Jurkat, Clone E6-1 (cell line): ENCODE data around the gene TRIM25.

ENCODE experiments used
- DNase-seq: peaks from one replicate; pipeline ENCODE4 v3.0.0-alpha.2; 2011; ENCODE audit warnings: low read depth, low spot score
- H3K4me3 ChIP-seq: 2 replicates; pipeline ENCODE4 v1.5.1; 2011; ENCODE audit warnings: mild to moderate bottlenecking, low read length, control low read depth, moderate library complexity

The TRIM25 gene

GRCh38 chr17:56898874-56899273 lies 15.0 kb downstream of the TRIM25 start:
- no peak overlapping the region for H3K4me3 ChIP-seq
- DNase-seq, result no peak

DNA sequence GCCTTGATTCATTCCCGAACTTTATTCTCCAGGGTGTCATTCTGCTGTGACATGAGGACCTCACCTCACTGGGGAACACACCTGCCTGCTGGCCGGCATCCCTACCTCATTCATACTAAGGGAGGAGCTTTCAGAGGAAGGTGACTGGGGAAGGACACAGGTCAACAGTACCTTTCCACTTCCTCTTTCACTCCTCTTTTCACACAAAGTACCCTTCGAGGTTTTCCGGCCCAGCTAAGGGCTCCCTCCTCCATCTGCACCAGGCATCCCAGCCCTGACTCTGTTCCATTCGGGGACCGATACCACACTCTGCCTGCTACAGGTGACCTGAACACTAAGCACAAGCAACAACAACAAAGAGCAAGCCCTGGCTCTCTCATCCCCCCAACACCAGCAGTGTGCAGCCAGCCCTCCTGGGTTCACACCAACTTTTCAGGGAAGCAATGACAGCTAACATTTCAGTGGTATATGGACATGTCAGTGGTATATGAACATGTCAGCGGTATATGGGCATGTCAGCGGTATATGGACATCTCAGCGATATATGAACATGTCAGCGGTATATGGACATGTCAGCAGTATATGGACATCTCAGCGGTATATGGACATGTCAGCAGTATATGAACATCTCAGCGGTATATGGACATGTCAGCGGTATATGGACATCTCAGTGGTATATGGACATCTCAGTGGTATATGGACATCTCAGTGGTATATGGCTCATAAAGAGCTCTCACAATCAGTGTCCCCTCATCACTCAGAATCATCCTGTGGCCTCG lies 16.0 kb downstream of the TRIM25 start:
- H3K4me3 ChIP-seq, result no peak overlapping the region
- no peak for DNase-seq

- no peak for DNase-seq
Observed at GRCh38 chr17:56896968-56897359, 16.9 kb downstream of the TRIM25 start.

DNA sequence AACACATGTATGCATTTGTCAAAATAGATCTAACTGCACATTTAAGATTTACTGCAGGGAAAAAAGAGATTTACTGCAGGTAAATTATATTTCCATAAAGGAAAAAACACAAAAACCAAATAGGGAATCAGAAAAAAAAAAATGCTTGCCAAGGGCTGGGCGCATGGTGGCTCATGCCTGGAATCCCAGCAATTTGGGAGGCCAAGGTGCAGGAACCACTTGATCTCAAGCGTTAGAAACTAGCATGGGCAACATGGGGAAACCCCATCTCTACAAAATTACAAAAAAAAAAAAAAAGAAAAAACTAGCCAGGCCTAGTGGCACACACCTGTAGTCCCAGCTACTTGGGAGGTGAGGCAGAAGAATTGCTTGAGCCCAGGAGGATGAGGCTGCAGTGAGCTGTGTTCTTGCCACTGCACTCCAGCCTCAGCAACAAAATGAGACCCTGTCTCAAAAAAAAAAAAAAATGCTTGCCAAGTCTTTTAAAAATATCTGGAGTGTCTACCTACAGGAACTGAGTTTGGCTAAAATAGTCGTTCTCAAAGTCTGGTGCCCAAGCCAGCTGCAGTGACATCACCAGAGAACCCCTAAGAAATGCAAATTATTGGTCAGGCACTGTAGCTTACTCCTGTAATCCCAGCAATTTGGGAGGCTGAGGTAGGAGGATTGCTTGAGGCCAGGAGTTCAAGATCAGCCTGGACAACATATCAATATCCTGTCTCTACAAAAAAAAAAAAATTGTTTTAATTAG lies 17.5 kb downstream of the TRIM25 start:
- no peak overlapping the region for H3K4me3 ChIP-seq
- no peak for DNase-seq

More at GRCh38 chr17:56896968-56897359, 16.9 kb downstream of the TRIM25 start:
- no peak overlapping the region for H3K4me3 ChIP-seq

- no peak overlapping the region for H3K4me3 ChIP-seq
- DNase-seq, result no peak
Observed at GRCh38 chr17:56894859-56895455, 18.9 kb downstream of the TRIM25 start.

DNA sequence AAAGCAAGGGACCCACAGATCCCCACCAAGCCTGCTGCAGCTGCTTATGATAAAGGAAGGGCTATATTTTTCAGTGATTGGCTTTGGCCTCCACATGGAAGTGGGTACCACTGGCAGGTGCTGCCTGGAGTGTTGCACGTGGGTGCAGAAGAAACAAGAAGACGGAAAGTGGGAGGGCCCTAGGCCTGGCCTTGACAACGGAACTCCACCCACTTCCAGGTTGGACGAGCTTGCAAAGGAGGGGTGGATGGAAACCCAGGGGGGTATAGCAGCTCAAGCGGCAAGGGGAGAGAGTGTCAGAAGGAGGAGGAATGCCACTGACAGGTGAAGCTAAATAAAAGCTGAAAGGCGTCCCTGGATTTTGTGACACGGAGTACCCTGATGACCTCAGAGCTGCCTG lies 20.3 kb downstream of the TRIM25 start:
- DNase-seq, result no peak
- no peak overlapping the region for H3K4me3 ChIP-seq

- H3K4me3 ChIP-seq, result no peak overlapping the region
Observed at GRCh38 chr17:56892333-56892732, 21.5 kb downstream of the TRIM25 start.

DNA sequence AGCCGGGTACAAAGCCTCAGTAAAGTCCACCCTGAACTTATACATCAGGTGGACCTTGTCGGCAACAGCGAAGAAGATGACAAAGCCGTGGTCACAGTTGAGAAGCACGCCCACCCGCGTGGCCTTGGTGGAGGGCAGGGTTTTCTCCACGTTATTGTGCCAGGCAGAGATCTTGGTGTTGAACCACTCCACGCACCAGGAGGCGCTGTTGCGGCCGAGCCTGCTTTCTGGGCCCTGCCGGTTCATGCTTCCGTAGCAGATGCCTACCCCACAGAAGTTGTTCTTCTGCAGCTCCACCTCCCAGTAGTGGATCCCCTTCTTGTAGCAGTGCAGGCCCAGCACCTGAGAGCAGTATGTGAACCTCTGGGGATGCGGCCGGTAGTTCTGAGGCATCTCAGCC lies 22.1 kb downstream of the TRIM25 start:
- DNase-seq, result no peak
- no peak overlapping the region for H3K4me3 ChIP-seq

More at GRCh38 chr17:56892333-56892732, 21.5 kb downstream of the TRIM25 start:
- no peak for DNase-seq

GRCh38 chr17:56890906-56891674 lies 22.8 kb downstream of the TRIM25 start:
- DNase-seq, result no peak

DNA sequence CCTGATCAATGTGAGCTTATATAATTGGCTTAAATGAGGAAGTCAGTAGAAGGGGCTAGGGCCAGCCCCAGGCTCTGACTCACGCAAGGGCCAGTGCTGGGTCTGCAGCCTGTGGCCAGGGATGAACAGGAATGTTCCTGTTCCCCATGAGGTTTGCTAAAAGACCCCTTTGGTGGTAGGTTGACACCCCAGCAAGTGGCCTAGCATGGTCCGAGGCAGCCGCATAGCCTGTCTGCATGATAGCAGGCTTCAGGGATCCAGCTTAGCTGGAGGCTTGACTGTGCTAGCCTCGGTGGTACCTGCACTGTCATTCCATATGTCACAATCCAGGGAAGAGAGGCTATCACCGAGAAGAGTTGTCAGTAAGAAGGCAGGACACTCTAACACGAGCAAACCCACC lies 23.5 kb downstream of the TRIM25 start:
- H3K4me3 ChIP-seq, result no peak overlapping the region
- no peak for DNase-seq

More at GRCh38 chr17:56890906-56891674, 22.8 kb downstream of the TRIM25 start:
- H3K4me3 ChIP-seq, result no peak overlapping the region

- no peak overlapping the region for H3K4me3 ChIP-seq
- no peak for DNase-seq
Observed at GRCh38 chr17:56887552-56888467, 26.0 kb downstream of the TRIM25 start.

- no peak for DNase-seq
- no peak overlapping the region for H3K4me3 ChIP-seq
Observed at GRCh38 chr17:56887105-56887504, 26.7 kb downstream of the TRIM25 start.

GRCh38 chr17:56886288-56886731 lies 27.5 kb downstream of the TRIM25 start:
- no peak for DNase-seq

DNA sequence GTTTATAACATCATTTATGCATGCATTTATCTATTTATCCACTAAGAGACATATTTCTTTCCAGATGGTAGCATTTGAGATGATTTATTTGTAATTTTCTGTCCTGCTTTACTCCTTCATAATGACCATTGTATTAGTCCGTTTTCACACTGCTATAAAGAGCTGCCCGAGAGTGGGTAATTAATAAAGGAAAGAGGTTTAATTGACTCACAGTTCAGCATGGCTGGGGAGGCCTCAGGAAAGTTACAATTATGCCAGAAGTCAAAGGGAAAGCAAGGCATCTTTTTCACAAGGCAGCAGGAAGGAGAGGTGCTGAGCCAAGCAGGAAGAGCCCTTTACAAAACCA lies 28.6 kb downstream of the TRIM25 start:
- no peak for DNase-seq
- no peak overlapping the region for H3K4me3 ChIP-seq

More at GRCh38 chr17:56886288-56886731, 27.5 kb downstream of the TRIM25 start:
- no peak overlapping the region for H3K4me3 ChIP-seq

DNA sequence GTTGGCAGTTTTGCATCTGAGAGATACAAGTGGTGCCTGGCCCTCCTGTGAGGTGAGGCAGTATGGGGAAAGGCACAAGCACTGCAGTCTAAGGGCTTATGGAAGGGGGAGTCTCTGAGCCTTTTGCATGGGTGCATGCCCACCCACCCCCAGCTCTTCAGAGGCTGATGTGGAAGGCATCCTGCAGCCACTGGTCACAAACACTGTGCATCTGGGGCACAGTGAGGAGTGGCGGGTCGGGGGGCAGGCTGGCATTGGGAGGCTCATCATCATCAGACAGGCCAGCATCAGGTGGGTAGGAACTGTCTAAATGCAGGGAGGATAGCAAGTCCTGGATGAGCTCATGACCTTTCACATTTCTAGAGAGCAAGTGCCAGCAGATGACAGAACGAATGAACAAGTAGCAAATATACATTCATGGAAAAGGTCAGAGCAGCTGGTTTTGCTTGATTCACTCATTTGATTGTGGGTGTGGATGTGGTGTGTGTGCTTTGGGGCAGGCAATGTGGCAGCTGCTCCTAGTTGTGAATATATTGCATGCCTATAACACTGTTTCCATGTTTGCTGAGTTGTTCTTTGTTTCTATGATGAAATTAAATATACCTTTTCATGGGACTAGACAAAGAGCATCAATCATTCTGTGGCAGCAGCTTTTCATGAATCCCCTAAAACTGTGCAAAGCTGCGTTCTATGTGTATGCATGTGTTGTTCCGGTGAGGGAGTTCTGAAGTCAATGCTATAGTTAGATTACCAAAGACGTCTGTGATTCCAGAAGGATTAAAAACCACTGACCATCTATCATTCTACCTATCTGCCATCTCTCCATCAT lies 29.2 kb downstream of the TRIM25 start:
- no peak for DNase-seq
- no peak overlapping the region for H3K4me3 ChIP-seq

- H3K4me3 ChIP-seq, result no peak overlapping the region
- DNase-seq, result no peak
Observed at GRCh38 chr17:56883616-56884015, 30.2 kb downstream of the TRIM25 start.

DNA sequence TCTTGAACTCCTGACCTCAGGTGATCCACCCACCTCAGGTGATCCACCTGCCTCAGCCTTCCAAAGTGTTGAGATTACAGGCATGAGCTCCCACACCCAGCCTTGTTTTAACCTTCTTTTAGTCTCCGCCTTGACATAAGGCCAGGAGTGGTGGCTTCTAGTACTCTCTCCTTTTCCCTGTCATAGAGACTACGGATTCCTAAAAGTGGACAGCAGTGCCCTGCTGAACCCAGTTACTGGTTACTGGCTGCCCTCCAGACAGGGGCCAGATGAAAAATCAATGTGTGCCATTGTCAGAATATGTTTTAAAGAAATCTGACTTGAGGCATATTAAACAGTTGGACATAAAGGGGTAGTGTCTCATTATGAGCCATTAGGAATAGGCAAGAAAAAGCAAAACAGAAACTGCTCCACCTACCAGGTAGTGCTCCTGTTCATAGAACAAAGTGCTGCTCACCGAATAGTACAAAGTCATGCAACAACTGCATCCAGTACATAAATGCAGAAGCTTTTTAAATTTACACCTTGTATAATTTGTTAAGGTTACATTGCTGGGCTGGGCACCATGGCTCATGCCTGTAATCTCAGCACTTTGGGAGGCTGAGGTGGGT lies 32.1 kb downstream of the TRIM25 start:
- H3K4me3 ChIP-seq, result no peak overlapping the region
- no peak for DNase-seq
